B cell (primary cell): ENCODE results near the gene TTC4.

Experiments
- CTCF ChIP-seq: fragments of 200-600 bp; IDR thresholded peaks from one replicate; pipeline ENCODE4 v1.8.0; 2022; ENCODE audit warnings: antibody characterized with exemption, mild to moderate bottlenecking
- EZH2 ChIP-seq: IDR thresholded peaks from 2 replicates; pipeline ENCODE4 v1.6.1; 2012; ENCODE audit warnings: borderline replicate concordance, low read depth, mild to moderate bottlenecking, moderate library complexity, low read length; ENCODE audit not compliant: insufficient read depth, poor library complexity, severe bottlenecking

DNA sequence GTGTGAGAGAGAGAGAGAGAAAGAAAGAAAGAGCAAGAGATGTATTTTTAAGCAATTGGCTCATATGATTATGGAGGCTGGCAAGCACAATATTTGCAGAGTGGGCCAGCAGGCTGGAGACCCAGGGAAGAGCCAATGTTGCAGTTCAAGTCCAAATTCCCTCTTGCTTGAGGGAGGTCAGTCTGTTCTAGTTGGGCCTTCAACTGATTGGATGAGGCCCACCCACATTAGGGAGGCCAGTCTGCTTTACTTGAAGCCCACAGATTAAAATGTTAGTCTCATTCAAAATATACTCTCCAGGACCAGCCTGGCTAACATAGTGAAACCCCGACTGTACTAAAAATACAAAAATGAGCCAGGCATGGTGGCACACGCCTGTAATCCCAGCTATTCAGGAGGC, 57.3 kb downstream of the TTC4 start:
- TF ChIP-seq CTCF (no peak), EZH2 (no peak)
